Measurements from ENCODE around the gene REN.

The REN gene

DNA sequence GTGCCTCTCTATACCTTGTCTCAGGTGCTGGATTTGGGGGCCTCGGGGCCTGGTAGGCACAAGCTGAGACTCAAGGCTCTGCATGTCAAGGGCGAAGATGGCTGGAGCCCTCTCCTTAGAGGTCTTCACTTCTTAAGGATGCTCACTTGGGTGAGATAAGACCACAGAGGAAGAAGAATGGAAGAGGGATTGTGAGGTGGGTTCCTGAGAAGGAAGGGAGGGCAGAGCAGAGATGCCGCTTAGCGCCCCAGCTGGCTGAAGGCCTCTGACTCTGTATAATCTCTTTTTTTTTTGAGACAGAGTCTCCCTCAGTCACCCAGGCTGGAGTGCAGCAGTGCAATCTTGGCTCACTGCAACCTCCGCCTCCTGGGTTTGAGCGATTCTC lies 61.0 kb downstream of the REN start:
- DNase-seq = no peak

Measured in SIG-M5 (cell line).